IPS-20b (cell line): Measurements from ENCODE around the gene UST.

Experiments used
- H3K27ac ChIP-seq: one replicate; pipeline ENCODE4 v1.5.1; 2013; ENCODE audit warnings: low read length
- H3K27me3 ChIP-seq: 2 replicates; pipeline ENCODE4 v1.6.1; 2013; ENCODE audit warnings: mild to moderate bottlenecking, low read length, inconsistent platforms; ENCODE audit not compliant: insufficient read depth
- H3K36me3 ChIP-seq: 2 replicates; pipeline ENCODE4 v1.6.1; 2013; ENCODE audit warnings: low read depth, mild to moderate bottlenecking, inconsistent platforms, low read length, moderate library complexity; ENCODE audit not compliant: insufficient read depth
- H3K4me1 ChIP-seq: 2 replicates; pipeline ENCODE4 v1.6.1; 2013; ENCODE audit warnings: mild to moderate bottlenecking, control low read depth, inconsistent platforms, low read length, moderate library complexity; ENCODE audit not compliant: insufficient read depth
- H3K4me3 ChIP-seq: 2 replicates; pipeline ENCODE4 v1.5.1; 2013; ENCODE audit warnings: mild to moderate bottlenecking, low read length, inconsistent platforms
- H3K9ac ChIP-seq: 2 replicates; pipeline ENCODE4 v1.6.1; 2013; ENCODE audit warnings: low read depth, mild to moderate bottlenecking, inconsistent platforms, low read length, moderate library complexity
- H3K9me3 ChIP-seq: 2 replicates; pipeline ENCODE4 v1.6.1; 2013; ENCODE audit warnings: mild to moderate bottlenecking, low read depth, low read length, inconsistent platforms; ENCODE audit not compliant: insufficient read depth

Gene UST

GRCh38 chr6:148791372-148791771 lies 44.5 kb downstream of the UST start:
- H3K4me3 ChIP-seq = no peak overlapping the region
- H3K27me3 ChIP-seq = no peaks in the 10 kb centered on the region
- no peak overlapping the region for H3K27ac ChIP-seq
- no peaks in the 10 kb centered on the region for H3K4me1 ChIP-seq
- peaks cover 6% of the 10 kb centered on the region; the same call in 1 of the 2 replicates for H3K36me3 ChIP-seq
- no peak overlapping the region for H3K9ac ChIP-seq
- peaks cover 7% of the 10 kb centered on the region; the same call in 1 of the 2 replicates for H3K9me3 ChIP-seq

- peaks cover 7% of the 10 kb centered on the region; the same call in 1 of the 2 replicates for H3K9me3 ChIP-seq
- peaks cover 6% of the 10 kb centered on the region; the same call in 1 of the 2 replicates for H3K36me3 ChIP-seq
- H3K27ac ChIP-seq = no peak overlapping the region
Observed at GRCh38 chr6:148793721-148794120, 46.9 kb downstream of the UST start.

GRCh38 chr6:148794797-148795196 lies 48.0 kb downstream of the UST start:
- Histone ChIP-seq H3K9me3 (peaks cover 7% of the 10 kb centered on the region; the same call in 1 of the 2 replicates), H3K27ac (no peak overlapping the region), H3K4me3 (no peak overlapping the region), H3K9ac (no peak overlapping the region), H3K4me1 (no peaks in the 10 kb centered on the region; the same call in 1 of the 2 replicates), H3K36me3 (peaks cover 6% of the 10 kb centered on the region; the same call in 1 of the 2 replicates), H3K27me3 (no peaks in the 10 kb centered on the region)

More at GRCh38 chr6:148793721-148794120, 46.9 kb downstream of the UST start:
- Histone ChIP-seq H3K4me3 (no peak overlapping the region), H3K9ac (no peak overlapping the region), H3K27me3 (no peaks in the 10 kb centered on the region), H3K4me1 (no peaks in the 10 kb centered on the region; the same call in 1 of the 2 replicates)

GRCh38 chr6:148795563-148795962 lies 48.7 kb downstream of the UST start:
- Histone ChIP-seq H3K27me3 (no peaks in the 10 kb centered on the region), H3K4me1 (no peaks in the 10 kb centered on the region; the same call in 1 of the 2 replicates)

GRCh38 chr6:148799647-148800046 lies 52.8 kb downstream of the UST start:
- Histone ChIP-seq H3K27ac (no peak overlapping the region), H3K36me3 (no peaks in the 10 kb centered on the region), H3K4me3 (no peak overlapping the region), H3K27me3 (no peaks in the 10 kb centered on the region), H3K9ac (no peak overlapping the region), H3K9me3 (no peaks in the 10 kb centered on the region), H3K4me1 (peaks cover 9% of the 10 kb centered on the region)

More at GRCh38 chr6:148795563-148795962, 48.7 kb downstream of the UST start:
- no peak overlapping the region for H3K4me3 ChIP-seq
- H3K36me3 ChIP-seq = peaks cover 6% of the 10 kb centered on the region; the same call in 1 of the 2 replicates
- peaks cover 7% of the 10 kb centered on the region; the same call in 1 of the 2 replicates for H3K9me3 ChIP-seq
- H3K9ac ChIP-seq = no peak overlapping the region
- H3K27ac ChIP-seq = no peak overlapping the region

- Histone ChIP-seq H3K27me3 (no peaks in the 10 kb centered on the region), H3K9ac (no peak overlapping the region), H3K4me3 (no peak overlapping the region), H3K27ac (no peak overlapping the region), H3K4me1 (peaks cover 16% of the 10 kb centered on the region), H3K36me3 (no peaks in the 10 kb centered on the region), H3K9me3 (no peaks in the 10 kb centered on the region)
Observed at GRCh38 chr6:148800536-148800935, 53.7 kb downstream of the UST start.

- no peak overlapping the region for H3K27ac ChIP-seq
- H3K27me3 ChIP-seq = no peaks in the 10 kb centered on the region
- H3K9ac ChIP-seq = no peak overlapping the region
- H3K9me3 ChIP-seq = no peaks in the 10 kb centered on the region
- no peak overlapping the region for H3K4me3 ChIP-seq
- peaks cover 22% of the 10 kb centered on the region for H3K4me1 ChIP-seq
- H3K36me3 ChIP-seq = no peaks in the 10 kb centered on the region
Observed at GRCh38 chr6:148803979-148804378, 57.1 kb downstream of the UST start.

GRCh38 chr6:148805777-148806176 lies 58.9 kb downstream of the UST start:
- Histone ChIP-seq H3K27me3 (no peaks in the 10 kb centered on the region), H3K9ac (no peak overlapping the region), H3K36me3 (no peaks in the 10 kb centered on the region), H3K4me1 (peaks cover 22% of the 10 kb centered on the region), H3K9me3 (no peaks in the 10 kb centered on the region), H3K4me3 (no peak overlapping the region), H3K27ac (no peak overlapping the region)

- Histone ChIP-seq H3K27me3 (no peaks in the 10 kb centered on the region), H3K4me3 (no peak overlapping the region), H3K36me3 (no peaks in the 10 kb centered on the region), H3K27ac (no peak overlapping the region), H3K9me3 (0 out of 2 replicates have a peak, but pooled peaks cover 3% of the 10 kb centered on the region), H3K4me1 (peaks cover 22% of the 10 kb centered on the region), H3K9ac (no peak overlapping the region)
Observed at GRCh38 chr6:148807784-148808183, 61.0 kb downstream of the UST start.

- H3K4me1 ChIP-seq = peaks cover 19% of the 10 kb centered on the region
- no peaks in the 10 kb centered on the region for H3K27me3 ChIP-seq
- H3K27ac ChIP-seq = no peak overlapping the region
- H3K4me3 ChIP-seq = no peak overlapping the region
- H3K9me3 ChIP-seq = 0 out of 2 replicates have a peak, but pooled peaks cover 3% of the 10 kb centered on the region
- H3K36me3 ChIP-seq = no peaks in the 10 kb centered on the region
- no peak overlapping the region for H3K9ac ChIP-seq
Observed at GRCh38 chr6:148808786-148809304, 62.0 kb downstream of the UST start.

GRCh38 chr6:148811459-148811858 lies 64.6 kb downstream of the UST start:
- H3K27me3 ChIP-seq = no peaks in the 10 kb centered on the region
- H3K27ac ChIP-seq = no peak overlapping the region
- H3K9me3 ChIP-seq = peaks cover 15% of the 10 kb centered on the region
- H3K4me3 ChIP-seq = no peak overlapping the region
- H3K4me1 ChIP-seq = peaks cover 9% of the 10 kb centered on the region; the same call in 1 of the 2 replicates
- peaks cover 6% of the 10 kb centered on the region; the same call in 1 of the 2 replicates for H3K36me3 ChIP-seq
- no peak overlapping the region for H3K9ac ChIP-seq

GRCh38 chr6:148814082-148814790 lies 67.4 kb downstream of the UST start:
- no peaks in the 10 kb centered on the region for H3K27me3 ChIP-seq
- H3K9me3 ChIP-seq = peaks cover 15% of the 10 kb centered on the region
- no peak overlapping the region for H3K9ac ChIP-seq
- H3K27ac ChIP-seq = no peak overlapping the region
- H3K4me3 ChIP-seq = no peak overlapping the region
- H3K4me1 ChIP-seq = peaks cover 34% of the 10 kb centered on the region; the same call in 1 of the 2 replicates
- peaks cover 6% of the 10 kb centered on the region; the same call in 1 of the 2 replicates for H3K36me3 ChIP-seq
